K562 (cell line): ENCODE results near the gene SMIM36. TPM values are rescaled to one million over a fixed set of nuclear protein-coding genes. Genes with fewer than 3 reads are reported as not detected.
A peak's percentile ranks its signal among the peaks of the same experiment; 100 is the strongest.

Experiments
- ATAC-seq: fragments of 200-7000 bp; cut with Tn5 transposase; 3 replicates; pipeline ENCODE4 v1.9.1; 2020; ENCODE audit warnings: moderate library complexity
- BruUV-seq: library from RNA; stranded (reverse); fragments of 400-500 nt; replicated peaks from 2 replicates; lab custom pipeline; 2021; lab: Mats Ljungman, UMichigan
- CTCF ChIA-PET: fragments of 300-600 bp; formaldehyde crosslinking; extraction: SDS; loops from one replicate; lab custom pipeline; 2021; ENCODE audit warnings: low intra/inter-chr PET ratio; lab: Yijun Ruan, JAX
- POLR2A ChIA-PET: fragments of 300-600, 350-650 bp; sonication (Branson Sonifier 250); formaldehyde crosslinking; extraction: SDS; loops from one replicate; lab custom pipeline; 2021; ENCODE audit warnings: antibody characterized with exemption, inconsistent platforms; lab: Yijun Ruan, JAX
- DNase-seq, 4 experiments: peaks; one replicate each; pipeline versions ENCODE4 v3.0.0 to v3.0.0-alpha.2; 2011 to 2018; ENCODE audit warnings: low spot score in 3 of 4, mixed read lengths in 3 of 4; ENCODE audit errors: extremely low read depth in 1 of 4
- FAIRE-seq: peaks from 2 replicates; lab custom pipeline; 2011; peaks lifted over from hg19 to GRCh38; lab: Jason Lieb, UNC
- H2AFZ ChIP-seq: 2 replicates; pipeline ENCODE4 v1.6.0; 2011; ENCODE audit warnings: low read depth, low read length, control low read depth, inconsistent platforms
- H3K27ac ChIP-seq: fragments of 200-600 bp; 3 replicates; pipeline ENCODE4 v1.8.0; 2011; ENCODE audit warnings: low read depth, mild to moderate bottlenecking, control low read depth, inconsistent platforms, low read length, moderate library complexity, mixed read lengths; ENCODE audit errors: extremely low read depth
- H3K27me3 ChIP-seq, 2 experiments: fragments of 300-600 bp in 1 of 2; 2 replicates in 1 of 2; 3 replicates in 1 of 2; pipeline versions ENCODE4 v1.6.0 to v1.8.0; 2011; ENCODE audit warnings: inconsistent platforms in 2 of 2, low read length in 2 of 2, mild to moderate bottlenecking in 1 of 2, mixed read lengths in 1 of 2, moderate library complexity in 1 of 2; ENCODE audit not compliant: control insufficient read depth in 2 of 2, insufficient read depth in 2 of 2
- H3K36me3 ChIP-seq: fragments of 300-600 bp; 3 replicates; pipeline ENCODE4 v1.8.0; 2011; ENCODE audit warnings: mild to moderate bottlenecking, low read length, inconsistent platforms; ENCODE audit not compliant: control insufficient read depth, insufficient read depth
- H3K4me1 ChIP-seq, 2 experiments: fragments of 200-600 bp in 1 of 2; replicated peaks in 1 of 2; 2 replicates in 1 of 2; 3 replicates in 1 of 2; pipeline versions ENCODE4 v1.5.1 to v1.8.0; 2011; ENCODE audit warnings: inconsistent platforms in 2 of 2, low read length in 2 of 2, mild to moderate bottlenecking in 1 of 2, mixed read lengths in 1 of 2, moderate library complexity in 1 of 2; ENCODE audit not compliant: control insufficient read depth in 2 of 2, insufficient read depth in 2 of 2
- H3K4me2 ChIP-seq: 2 replicates; pipeline ENCODE4 v1.6.1; 2011; ENCODE audit warnings: low read length, control low read depth, inconsistent platforms, mixed read lengths; ENCODE audit not compliant: insufficient read depth
- H3K4me3 ChIP-seq: fragments of 200-600 bp; sonication (generic), shearing (Covaris generic); 2 replicates; pipeline ENCODE4 v1.5.1; 2016; ENCODE audit warnings: control low read depth, inconsistent platforms
- H3K79me2 ChIP-seq: fragments of 200-600 bp; 3 replicates; pipeline ENCODE4 v1.8.0; 2011; ENCODE audit warnings: low read length, inconsistent platforms; ENCODE audit not compliant: control insufficient read depth, insufficient read depth
- H3K9ac ChIP-seq, 2 experiments: 2 replicates each; pipeline versions ENCODE4 v1.6.0 to v1.6.1; 2011; ENCODE audit warnings: low read depth in 2 of 2, low read length in 2 of 2, control low read depth in 1 of 2, inconsistent platforms in 1 of 2, mild to moderate bottlenecking in 1 of 2, mixed read lengths in 1 of 2; ENCODE audit not compliant: insufficient read depth in 1 of 2
- H3K9me1 ChIP-seq: one replicate; pipeline ENCODE4 v1.6.0; 2011; ENCODE audit warnings: inconsistent platforms, mild to moderate bottlenecking, low read length, moderate library complexity; ENCODE audit not compliant: control insufficient read depth, insufficient read depth
- H3K9me3 ChIP-seq: replicated peaks from 2 replicates; pipeline ENCODE4 v1.5.1; 2011; ENCODE audit warnings: low read depth, low read length, inconsistent platforms; ENCODE audit not compliant: control insufficient read depth, insufficient read depth
- H4K20me1 ChIP-seq: replicated peaks from 2 replicates; pipeline ENCODE4 v1.6.1; 2011; ENCODE audit warnings: low read length, inconsistent platforms, mixed read lengths; ENCODE audit not compliant: control insufficient read depth, insufficient read depth
- ARID1B ChIP-seq: fragments of 450-650 bp; IDR thresholded peaks from 2 replicates; pipeline ENCODE4 v1.6.1; 2016; ENCODE audit warnings: antibody characterized with exemption, mild to moderate bottlenecking, inconsistent platforms
- BRF2 ChIP-seq: IDR thresholded peaks from 3 replicates; pipeline ENCODE4 v1.6.1; 2011; ENCODE audit warnings: borderline replicate concordance, mild to moderate bottlenecking; ENCODE audit not compliant: insufficient read length, insufficient read depth
- CBFA2T2 ChIP-seq: fragments of 450-650 bp; conservative IDR thresholded peaks from 2 replicates; pipeline ENCODE4 v1.6.1; 2017; ENCODE audit warnings: mild to moderate bottlenecking
- CREB5 ChIP-seq: fragments of 250-450 bp; sonication (Bioruptor Pico); IDR thresholded peaks from 2 replicates; pipeline ENCODE4 v1.5.0; 2020; ENCODE audit warnings: mild to moderate bottlenecking
- CSDE1 ChIP-seq, 2 experiments: fragments of 450-650 bp; IDR thresholded peaks; 2 replicates each; pipeline ENCODE4 v1.6.1; 2016; ENCODE audit warnings: mild to moderate bottlenecking in 1 of 2
- DPF2 ChIP-seq: fragments of 450-650 bp; IDR thresholded peaks from 2 replicates; pipeline ENCODE4 v1.6.1; 2016
- NFIC ChIP-seq: fragments of 450-650 bp; IDR thresholded peaks from 2 replicates; pipeline ENCODE4 v1.6.1; 2017; ENCODE audit warnings: mild to moderate bottlenecking, inconsistent platforms
- NR3C1 ChIP-seq: sonication (generic); formaldehyde crosslinking; IDR thresholded peaks from 2 replicates; pipeline ENCODE4 v1.8.1; 2022; ENCODE audit warnings: missing genetic modification reagents
- PYGO2 ChIP-seq: fragments of 450-650 bp; IDR thresholded peaks from 2 replicates; pipeline ENCODE4 v1.6.1; 2016; ENCODE audit warnings: mild to moderate bottlenecking, missing genetic modification characterization, moderate library complexity, missing compliant biosample characterization
- RERE ChIP-seq: sonication (generic); formaldehyde crosslinking; IDR thresholded peaks from 2 replicates; pipeline ENCODE4 v1.8.0; 2023; ENCODE audit warnings: missing genetic modification reagents, mild to moderate bottlenecking, borderline replicate concordance
- SAFB2 ChIP-seq: fragments of 200-400 bp; formaldehyde crosslinking; IDR thresholded peaks from 2 replicates; pipeline ENCODE4 v1.6.1; 2018; ENCODE audit warnings: borderline replicate concordance, low read length, low read depth, moderate library complexity; ENCODE audit not compliant: severe bottlenecking
- THRA ChIP-seq: fragments of 450-650 bp; IDR thresholded peaks from 2 replicates; pipeline ENCODE4 v1.6.1; 2017; ENCODE audit warnings: mild to moderate bottlenecking, moderate library complexity
- ZNF507 ChIP-seq: conservative IDR thresholded peaks from 2 replicates; pipeline ENCODE4 v1.6.1; 2017; ENCODE audit warnings: missing genetic modification characterization, missing compliant biosample characterization
- in situ Hi-C: fragments of 300-500 bp; cut with MboI; formaldehyde crosslinking; loops from 4 replicates; pipeline ENCODE4 v1.15.0; 2018; ENCODE audit warnings: inconsistent platforms, mixed read lengths
- intact Hi-C: fragments of 100-400 bp; cut with micrococcal nuclease; formaldehyde crosslinking; loops from 2 replicates; pipeline ENCODE4 v1.14.2; 2022
- polyA plus RNA-seq, 8 experiments: library from polyadenylated mRNA; depleted of rRNA in 4 of 8; stranded (reverse) in 5 of 8; unstranded in 3 of 8; fragments of >200 nt; fragmentation: Nextera tagmentation in 2 of 8; fragmentation: Illumina TruSeq in 1 of 8; extraction: Ambion mirVana in 2 of 8; extraction: Trizol in 1 of 8; gene quantifications; 2 replicates each; pipeline versions ENCODE4 v1.2.1 to v1.2.3, GENCODE V29; 2011 to 2014; ENCODE audit warnings: inconsistent platforms in 1 of 8, missing spikeins in 1 of 8
- total RNA-seq, 7 experiments: library from RNA; depleted of rRNA in 6 of 7; stranded (reverse); fragments of >200 nt in 6 of 7; fragmentation: Illumina TruSeq in 2 of 7; extraction: Trizol in 2 of 7; gene quantifications; 2 replicates each; pipeline versions ENCODE4 v1.2.1 to v1.2.3, GENCODE V29; 2011 to 2021; ENCODE audit warnings: low replicate concordance in 1 of 7

The SMIM36 gene
- total and polyA plus RNA-seq, 9 of the 15 experiments (the other 6 are each of a cell fraction or from before 2014, with no cell fraction given) = not detected

GRCh38 chr17:55480631-55481315 lies 30.5 kb downstream of the SMIM36 start:
- no TSS peak for BruUV-seq
- Histone ChIP-seq H3K27me3 (no peaks in the 10 kb centered on the region), H3K9me3 (no peaks in the 10 kb centered on the region), H4K20me1 (no peaks in the 10 kb centered on the region), H3K4me1 (no peaks in the 10 kb centered on the region; a peak in 3 of 5 replicates), H3K79me2 (no peaks in the 10 kb centered on the region), H3K4me3 (no peak overlapping the region), H3K9ac (no peak overlapping the region), H3K9me1 (no peaks in the 10 kb centered on the region), H3K36me3 (no peaks in the 10 kb centered on the region), H2AFZ (0 out of 2 replicates have a peak overlapping the region, but pooled peaks have one; percentile 5), H3K4me2 (no peak overlapping the region), H3K27ac (no peak overlapping the region)
- ChIA-PET POLR2A (interaction anchor here (0.7 kb wide), 1 partner anchor 15 kb away, joined by 3 read pairs; no protein-coding TSS in a partner anchor), CTCF (no interaction called here)
- intact Hi-C loops = no loop called here
- ATAC-seq (0 out of 3 replicates have a peak, but pooled peaks have one; percentile 40), DNase-seq (no peak), FAIRE-seq (no peak)
- in situ Hi-C loops = no loop called here
- TF ChIP-seq DPF2 = peak; percentile 78
- TF ChIP-seq BRF2 = no peak
- no peak for TF ChIP-seq CREB5 (CRISPR knock-in tag)
- peak; percentile 83 for TF ChIP-seq ARID1B
- no peak for TF ChIP-seq RERE (CRISPR knock-in tag)
- no peak for TF ChIP-seq ZNF507 (tag)
- TF ChIP-seq SAFB2 = no peak
- 0 out of 2 replicates have a peak, but pooled peaks have one; percentile 10 for TF ChIP-seq NFIC
- TF ChIP-seq CBFA2T2 = peak; percentile 63
- no peak for TF ChIP-seq PYGO2
- no peak for TF ChIP-seq THRA
- no peak for TF ChIP-seq NR3C1 (CRISPR knock-in tag)
- no peak for TF ChIP-seq CSDE1 (IDR thresholded peaks at IDR 0.05)
